ENCODE measurements around the gene ARMC6.

The ARMC6 gene

DNA sequence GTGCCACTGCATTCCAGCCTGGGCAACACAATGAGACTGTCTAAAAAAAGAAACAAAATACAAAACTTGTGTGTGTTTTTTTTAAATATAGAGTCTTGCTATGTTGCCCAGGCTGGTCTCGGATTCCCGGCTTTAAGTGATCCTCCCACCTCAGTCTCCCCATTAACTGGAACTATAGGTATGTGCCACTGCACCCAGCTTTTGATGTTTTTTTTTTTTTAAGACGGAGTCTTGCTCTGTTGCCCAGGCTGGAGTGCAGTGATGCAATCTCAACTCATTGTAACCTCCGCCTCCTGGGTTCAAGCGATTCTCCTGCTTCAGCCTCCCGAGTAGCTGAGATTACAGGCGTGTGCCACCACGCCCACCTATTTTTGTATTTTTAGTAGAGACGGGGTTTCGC lies 37.1 kb upstream of the ARMC6 start:
- H4K5ac ChIP-seq (ENCODE audit: low read length) = no peak overlapping the region
- DNase-seq = no peak
- H3K4me2 ChIP-seq (ENCODE audit: low read length) = no peak overlapping the region
- H3K4ac ChIP-seq (ENCODE audit: low read depth, low read length) = no peak overlapping the region
- no peak overlapping the region for H2BK5ac ChIP-seq (ENCODE audit: low read length)
- peaks cover 13% of the 10 kb centered on the region for H3K36me3 ChIP-seq (ENCODE audit: control insufficient read depth, insufficient read depth, low read length)
- no peak overlapping the region for H4K8ac ChIP-seq (ENCODE audit: low read depth, low read length)
- WGBS (ENCODE audit: extremely low coverage, insufficient coverage, low lambda C conversion rate) = no CpG with 5 or more reads among the region's 10 CpGs
- H3K23ac ChIP-seq (ENCODE audit: low read length) = no peak overlapping the region
- H3K56ac ChIP-seq (ENCODE audit: low read length) = no peak overlapping the region
- no peak overlapping the region for H2BK15ac ChIP-seq (replicated peaks; ENCODE audit: low read depth)
- H3K4me1 ChIP-seq (ENCODE audit: control insufficient read depth, low read depth, low read length) = no peaks in the 10 kb centered on the region
- H2BK120ac ChIP-seq (ENCODE audit: low read depth, low read length) = no peak overlapping the region
- no peaks in the 10 kb centered on the region for H3K27me3 ChIP-seq (ENCODE audit: insufficient read depth, low read length, poor library complexity)
- H2AK5ac ChIP-seq (ENCODE audit: low read length) = no peak overlapping the region
- H3K79me2 ChIP-seq (ENCODE audit: control insufficient read depth, insufficient read depth, low read length) = no peaks in the 10 kb centered on the region
- H3K27ac ChIP-seq (ENCODE audit: low read depth, low read length) = no peak overlapping the region
- no peak overlapping the region for H3K4me3 ChIP-seq (ENCODE audit: low read length)
- H3K79me1 ChIP-seq (ENCODE audit: low read length) = peaks cover 1% of the 10 kb centered on the region
- no peak overlapping the region for H3K9ac ChIP-seq (ENCODE audit: low read length)
- no peak overlapping the region for H3K18ac ChIP-seq (ENCODE audit: low read length)

DNA sequence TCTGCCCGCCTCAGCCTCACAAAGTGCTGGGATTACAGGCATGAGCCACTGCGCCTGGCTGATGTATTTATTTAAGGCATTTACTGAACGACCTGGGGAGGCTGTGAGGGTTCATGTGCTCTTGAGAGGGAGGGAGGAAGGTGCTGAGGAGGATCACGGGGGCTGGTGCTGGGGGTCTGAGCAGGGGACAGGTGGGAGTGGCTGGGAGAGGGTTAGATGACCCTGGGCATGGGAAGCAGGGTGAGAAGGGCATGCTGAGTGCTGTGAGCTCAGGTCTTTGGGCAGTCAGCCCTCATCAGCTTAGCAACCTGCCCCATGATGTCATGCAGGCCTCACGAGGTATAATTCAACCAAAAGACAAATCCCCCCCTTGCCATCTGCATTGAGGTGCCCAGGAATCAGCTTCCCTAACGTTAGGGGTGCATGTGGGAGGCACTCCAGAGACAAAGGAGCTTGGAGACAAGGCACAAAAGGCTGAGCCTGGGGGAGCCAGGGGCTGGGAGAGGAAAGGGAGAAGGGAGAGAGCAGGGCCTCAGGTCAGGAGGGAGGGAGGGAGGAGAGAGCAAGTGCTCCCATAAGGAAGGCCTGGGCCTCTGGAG lies 36.5 kb upstream of the ARMC6 start:
- Histone ChIP-seq H3K27ac (ENCODE audit: low read depth, low read length) (no peak overlapping the region), H3K27me3 (ENCODE audit: insufficient read depth, low read length, poor library complexity) (no peaks in the 10 kb centered on the region), H4K8ac (ENCODE audit: low read depth, low read length) (no peak overlapping the region), H3K56ac (ENCODE audit: low read length) (no peak overlapping the region), H3K79me1 (ENCODE audit: low read length) (peaks cover 1% of the 10 kb centered on the region), H4K5ac (ENCODE audit: low read length) (no peak overlapping the region), H2AK5ac (ENCODE audit: low read length) (no peak overlapping the region), H2BK15ac (replicated peaks; ENCODE audit: low read depth) (no peak overlapping the region), H3K23ac (ENCODE audit: low read length) (no peak overlapping the region), H2BK5ac (ENCODE audit: low read length) (no peak overlapping the region), H3K36me3 (ENCODE audit: control insufficient read depth, insufficient read depth, low read length) (peaks cover 15% of the 10 kb centered on the region), H3K4me2 (ENCODE audit: low read length) (no peak overlapping the region), H3K18ac (ENCODE audit: low read length) (no peak overlapping the region), H2BK120ac (ENCODE audit: low read depth, low read length) (no peak overlapping the region), H3K4me1 (ENCODE audit: control insufficient read depth, low read depth, low read length) (no peaks in the 10 kb centered on the region), H3K79me2 (ENCODE audit: control insufficient read depth, insufficient read depth, low read length) (no peaks in the 10 kb centered on the region), H3K9ac (ENCODE audit: low read length) (no peak overlapping the region), H3K4me3 (ENCODE audit: low read length) (no peak overlapping the region), H3K4ac (ENCODE audit: low read depth, low read length) (no peak overlapping the region)
- DNase-seq = no peak
- WGBS (ENCODE audit: extremely low coverage, insufficient coverage, low lambda C conversion rate) = no CpG with 5 or more reads among the region's 6 CpGs

- no peak overlapping the region for H3K4me3 ChIP-seq (ENCODE audit: low read length)
- no peak overlapping the region for H2BK5ac ChIP-seq (ENCODE audit: low read length)
- H2BK120ac ChIP-seq (ENCODE audit: low read depth, low read length) = no peak overlapping the region
- H3K18ac ChIP-seq (ENCODE audit: low read length) = no peak overlapping the region
- H3K9ac ChIP-seq (ENCODE audit: low read length) = no peak overlapping the region
- H3K4me1 ChIP-seq (ENCODE audit: control insufficient read depth, low read depth, low read length) = no peaks in the 10 kb centered on the region
- peaks cover 1% of the 10 kb centered on the region for H3K79me1 ChIP-seq (ENCODE audit: low read length)
- WGBS (ENCODE audit: extremely low coverage, insufficient coverage, low lambda C conversion rate) = no CpG with 5 or more reads among the region's 8 CpGs
- no peak for DNase-seq
- H2BK15ac ChIP-seq (replicated peaks; ENCODE audit: low read depth) = no peak overlapping the region
- H3K27me3 ChIP-seq (ENCODE audit: insufficient read depth, low read length, poor library complexity) = no peaks in the 10 kb centered on the region
- peaks cover 15% of the 10 kb centered on the region for H3K36me3 ChIP-seq (ENCODE audit: control insufficient read depth, insufficient read depth, low read length)
- no peak overlapping the region for H3K27ac ChIP-seq (ENCODE audit: low read depth, low read length)
- no peaks in the 10 kb centered on the region for H3K79me2 ChIP-seq (ENCODE audit: control insufficient read depth, insufficient read depth, low read length)
- H4K8ac ChIP-seq (ENCODE audit: low read depth, low read length) = no peak overlapping the region
- no peak overlapping the region for H3K4ac ChIP-seq (ENCODE audit: low read depth, low read length)
- no peak overlapping the region for H3K23ac ChIP-seq (ENCODE audit: low read length)
- H4K5ac ChIP-seq (ENCODE audit: low read length) = no peak overlapping the region
- H3K4me2 ChIP-seq (ENCODE audit: low read length) = no peak overlapping the region
- H3K56ac ChIP-seq (ENCODE audit: low read length) = no peak overlapping the region
- no peak overlapping the region for H2AK5ac ChIP-seq (ENCODE audit: low read length)
These were observed 35.1 kb upstream of the ARMC6 start for GRCh38 chr19:18998276-18998675.

DNA sequence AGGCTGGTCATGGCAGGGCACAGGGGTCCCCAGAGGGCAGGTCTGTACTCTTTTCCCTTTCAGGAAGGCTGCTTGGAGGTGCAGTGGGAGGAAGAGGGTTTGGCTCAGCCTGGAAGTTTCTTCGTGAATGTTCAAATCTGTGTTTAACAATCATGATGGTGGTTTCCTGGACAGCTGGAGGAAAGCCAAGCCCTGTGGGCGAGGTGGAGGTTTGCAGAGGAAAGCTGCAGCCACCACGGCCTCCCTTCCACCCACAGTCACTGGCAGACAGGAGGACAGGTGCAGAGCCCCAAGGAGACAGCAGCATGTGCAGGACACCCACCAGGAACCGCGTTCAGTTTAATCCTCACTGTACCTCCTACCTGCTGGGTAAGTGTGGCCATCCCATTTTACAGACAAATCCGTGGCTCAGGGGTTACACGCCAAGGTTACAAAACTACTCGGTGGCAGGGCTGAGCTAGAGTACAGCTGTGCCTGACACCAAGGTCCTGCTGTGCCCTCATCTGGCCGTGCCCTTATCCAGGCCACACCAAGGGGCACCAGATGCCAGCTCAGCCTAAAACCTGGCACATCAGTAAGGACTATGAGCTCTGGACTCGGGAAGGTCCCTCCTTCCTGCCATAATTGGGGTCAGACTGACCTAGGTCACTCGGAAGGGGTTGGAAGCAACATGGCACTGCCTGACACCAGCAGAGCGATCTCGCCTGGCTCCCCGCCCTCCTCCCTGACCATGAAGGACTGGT lies 34.2 kb upstream of the ARMC6 start:
- WGBS (ENCODE audit: extremely low coverage, insufficient coverage, low lambda C conversion rate) = no CpG with 5 or more reads among the region's 14 CpGs
- Histone ChIP-seq H3K79me1 (ENCODE audit: low read length) (peaks cover 1% of the 10 kb centered on the region), H3K4me1 (ENCODE audit: control insufficient read depth, low read depth, low read length) (no peaks in the 10 kb centered on the region), H3K4me2 (ENCODE audit: low read length) (no peak overlapping the region), H3K18ac (ENCODE audit: low read length) (no peak overlapping the region), H4K5ac (ENCODE audit: low read length) (no peak overlapping the region), H2BK5ac (ENCODE audit: low read length) (no peak overlapping the region), H3K9ac (ENCODE audit: low read length) (no peak overlapping the region), H3K27me3 (ENCODE audit: insufficient read depth, low read length, poor library complexity) (no peaks in the 10 kb centered on the region), H2AK5ac (ENCODE audit: low read length) (no peak overlapping the region), H3K23ac (ENCODE audit: low read length) (no peak overlapping the region), H3K27ac (ENCODE audit: low read depth, low read length) (no peak overlapping the region), H3K36me3 (ENCODE audit: control insufficient read depth, insufficient read depth, low read length) (peaks cover 14% of the 10 kb centered on the region), H3K4me3 (ENCODE audit: low read length) (no peak overlapping the region), H2BK15ac (replicated peaks; ENCODE audit: low read depth) (no peak overlapping the region), H3K56ac (ENCODE audit: low read length) (no peak overlapping the region), H2BK120ac (ENCODE audit: low read depth, low read length) (no peak overlapping the region), H3K4ac (ENCODE audit: low read depth, low read length) (no peak overlapping the region), H4K8ac (ENCODE audit: low read depth, low read length) (no peak overlapping the region), H3K79me2 (ENCODE audit: control insufficient read depth, insufficient read depth, low read length) (no peaks in the 10 kb centered on the region)
- no peak for DNase-seq

GRCh38 chr19:18999896-19000620 lies 33.3 kb upstream of the ARMC6 start:
- Histone ChIP-seq H4K5ac (ENCODE audit: low read length) (no peak overlapping the region), H3K4me3 (ENCODE audit: low read length) (no peak overlapping the region), H3K56ac (ENCODE audit: low read length) (no peak overlapping the region), H3K4me1 (ENCODE audit: control insufficient read depth, low read depth, low read length) (no peaks in the 10 kb centered on the region), H3K4me2 (ENCODE audit: low read length) (no peak overlapping the region), H3K27ac (ENCODE audit: low read depth, low read length) (no peak overlapping the region), H3K79me1 (ENCODE audit: low read length) (peaks cover 1% of the 10 kb centered on the region), H4K8ac (ENCODE audit: low read depth, low read length) (no peak overlapping the region), H3K9ac (ENCODE audit: low read length) (no peak overlapping the region), H3K23ac (ENCODE audit: low read length) (no peak overlapping the region), H3K79me2 (ENCODE audit: control insufficient read depth, insufficient read depth, low read length) (no peaks in the 10 kb centered on the region), H3K18ac (ENCODE audit: low read length) (no peak overlapping the region), H2AK5ac (ENCODE audit: low read length) (no peak overlapping the region), H3K36me3 (ENCODE audit: control insufficient read depth, insufficient read depth, low read length) (peaks cover 15% of the 10 kb centered on the region), H3K4ac (ENCODE audit: low read depth, low read length) (no peak overlapping the region), H3K27me3 (ENCODE audit: insufficient read depth, low read length, poor library complexity) (no peaks in the 10 kb centered on the region), H2BK15ac (replicated peaks; ENCODE audit: low read depth) (no peak overlapping the region), H2BK120ac (ENCODE audit: low read depth, low read length) (no peak overlapping the region), H2BK5ac (ENCODE audit: low read length) (no peak overlapping the region)
- peak; percentile 16 for DNase-seq
- WGBS (ENCODE audit: extremely low coverage, insufficient coverage, low lambda C conversion rate) = no CpG with 5 or more reads among the region's 11 CpGs

All from mesendoderm (in vitro differentiated cells).